PC-9 (cell line): ENCODE measurements around the gene CABLES2. TPM values are rescaled to one million over a fixed set of nuclear protein-coding genes. Genes with fewer than 3 reads are reported as not detected.

Experiments used
- BruUV-seq: library from RNA; stranded (reverse); fragments of 400-500 nt; replicated peaks from 2 replicates; lab custom pipeline; 2021; lab: Mats Ljungman, UMichigan
- CTCF ChIA-PET: fragments of 300-600 bp; sonication (Branson Sonifier 250); formaldehyde crosslinking; loops from one replicate; lab custom pipeline; 2022; ENCODE audit warnings: antibody characterized with exemption; lab: Charles Lee
- POLR2A ChIA-PET: fragments of 300-600 bp; sonication (Branson Sonifier 250); formaldehyde crosslinking; loops from one replicate; lab custom pipeline; 2022; ENCODE audit warnings: antibody characterized with exemption; ENCODE audit not compliant: unreplicated experiment; lab: Charles Lee
- DNase-seq, 2 experiments: peaks; one replicate each; pipeline versions ENCODE4 v3.0.0 to v3.0.0-alpha.2; 2015 to 2022; ENCODE audit warnings: mixed read lengths in 1 of 2
- H2AFZ ChIP-seq: fragments of 200-600 bp; sonication (generic); 2 replicates; pipeline ENCODE4 v1.8.1; 2017; ENCODE audit warnings: antibody characterized with exemption
- H3F3A ChIP-seq: fragments of 200-600 bp; sonication (generic); 2 replicates; pipeline ENCODE4 v1.8.1; 2017; ENCODE audit warnings: antibody characterized with exemption, mild to moderate bottlenecking, low read depth; ENCODE audit not compliant: insufficient read depth
- H3K27ac ChIP-seq: fragments of 200-600 bp; sonication (generic); 2 replicates; pipeline ENCODE4 v1.6.1; 2016; ENCODE audit warnings: mixed run types
- H3K27me3 ChIP-seq: fragments of 200-600 bp; sonication (generic); 2 replicates; pipeline ENCODE4 v1.6.1; 2016; ENCODE audit warnings: low read depth, mixed run types; ENCODE audit not compliant: insufficient read depth
- H3K36me3 ChIP-seq: fragments of 200-600 bp; sonication (generic); 2 replicates; pipeline ENCODE4 v1.6.1; 2016; ENCODE audit warnings: low read depth, mixed run types
- H3K4me1 ChIP-seq: fragments of 200-600 bp; sonication (generic); replicated peaks from 2 replicates; pipeline ENCODE4 v1.6.1; 2016; ENCODE audit warnings: mixed run types; ENCODE audit not compliant: insufficient read depth
- H3K4me2 ChIP-seq: fragments of 200-600 bp; sonication (generic); 2 replicates; pipeline ENCODE4 v1.6.1; 2017; ENCODE audit warnings: mixed run types
- H3K4me3 ChIP-seq: fragments of 200-600 bp; sonication (generic); 2 replicates; pipeline ENCODE4 v1.6.1; 2016; ENCODE audit warnings: mixed run types
- H3K79me2 ChIP-seq: fragments of 200-600 bp; sonication (generic); 2 replicates; pipeline ENCODE4 v1.6.1; 2017; ENCODE audit warnings: low read depth, mixed run types
- H3K9me2 ChIP-seq: fragments of 200-600 bp; sonication (generic); 2 replicates; pipeline ENCODE4 v1.8.1; 2017; ENCODE audit warnings: mild to moderate bottlenecking; ENCODE audit not compliant: insufficient read depth
- H3K9me3 ChIP-seq: fragments of 200-600 bp; sonication (generic); 2 replicates; pipeline ENCODE4 v1.8.1; 2016; ENCODE audit warnings: low read depth; ENCODE audit not compliant: insufficient read depth
- H4K20me1 ChIP-seq: fragments of 200-600 bp; sonication (generic); 2 replicates; pipeline ENCODE4 v1.8.1; 2017; ENCODE audit not compliant: insufficient read depth
- CTCF ChIP-seq: fragments of 200-600 bp; sonication (generic); conservative IDR thresholded peaks from 2 replicates; pipeline ENCODE4 v1.6.1; 2017; ENCODE audit warnings: mixed run types, antibody characterized with exemption, mild to moderate bottlenecking, moderate library complexity
- EZH2 ChIP-seq: fragments of 200-600 bp; sonication (generic); IDR thresholded peaks from 2 replicates; pipeline ENCODE4 v1.8.0; 2017; ENCODE audit warnings: antibody characterized with exemption, low read depth
- intact Hi-C: fragments of 100-400 bp; cut with micrococcal nuclease; formaldehyde crosslinking; loops from one replicate; pipeline ENCODE4 v1.10.0; 2022; ENCODE audit not compliant: unreplicated experiment
- total RNA-seq: library from RNA; stranded (reverse); gene quantifications from 2 replicates; pipeline ENCODE4 v1.2.3, GENCODE V29; 2021

CABLES2 gene
- total RNA-seq, 1 experiment from 2014 or later: 14.1 TPM

GRCh38 chr20:62454904-62455636, 48.0 kb upstream of the CABLES2 start:
- Histone ChIP-seq H3K4me1 (no peaks in the 10 kb centered on the region), H3K79me2 (no peaks in the 10 kb centered on the region), H3K9me2 (no peaks in the 10 kb centered on the region), H3K27me3 (peaks cover 76% of the 10 kb centered on the region), H4K20me1 (no peaks in the 10 kb centered on the region), H3K4me3 (no peak overlapping the region), H3K27ac (no peak overlapping the region), H3K4me2 (no peak overlapping the region), H3K9me3 (no peaks in the 10 kb centered on the region), H3K36me3 (no peaks in the 10 kb centered on the region), H2AFZ (no peak overlapping the region), H3F3A (peaks cover 4% of the 10 kb centered on the region; the same call in 1 of the 2 replicates)
- BruUV-seq: no TSS peak
- no peak for DNase-seq
- CTCF ChIA-PET: interaction anchor here (0.5 kb wide), 1 partner anchor 96 kb away, joined by 6 read pairs; no protein-coding TSS in a partner anchor
- POLR2A ChIA-PET: no interaction called here
- intact Hi-C loops: no loop called here
- no peak for TF ChIP-seq CTCF
- no peak for TF ChIP-seq EZH2

GRCh38 chr20:62453186-62453808, 46.2 kb upstream of the CABLES2 start:
- DNase-seq: no peak
- no TSS peak for BruUV-seq
- Histone ChIP-seq H3K9me2 (no peaks in the 10 kb centered on the region), H3K4me1 (no peaks in the 10 kb centered on the region), H3K9me3 (no peaks in the 10 kb centered on the region), H4K20me1 (no peaks in the 10 kb centered on the region), H3K4me2 (no peak overlapping the region), H3K79me2 (no peaks in the 10 kb centered on the region), H3K27me3 (peaks cover 90% of the 10 kb centered on the region), H2AFZ (no peak overlapping the region), H3F3A (peaks cover 5% of the 10 kb centered on the region; the same call in 1 of the 2 replicates), H3K27ac (no peak overlapping the region), H3K4me3 (no peak overlapping the region), H3K36me3 (no peaks in the 10 kb centered on the region)
- intact Hi-C loops: no loop called here
- ChIA-PET CTCF (no interaction called here), POLR2A (interaction anchor here (0.7 to 0.8 kb wide), 2 partner anchors 18 to 36 kb away, joined by 5 read pairs; no protein-coding TSS in a partner anchor)
- TF ChIP-seq CTCF (no peak), EZH2 (no peak)

GRCh38 chr20:62452475-62453095, 45.5 kb upstream of the CABLES2 start:
- ChIA-PET POLR2A (interaction anchor here (0.8 kb wide), 1 partner anchor 37 kb away, joined by 5 read pairs; no protein-coding TSS in a partner anchor), CTCF (no interaction called here)
- Histone ChIP-seq H3K9me3 (no peaks in the 10 kb centered on the region), H3K4me1 (no peaks in the 10 kb centered on the region), H3K36me3 (no peaks in the 10 kb centered on the region), H3K9me2 (no peaks in the 10 kb centered on the region), H2AFZ (no peak overlapping the region), H3K4me2 (no peak overlapping the region), H4K20me1 (no peaks in the 10 kb centered on the region), H3K27me3 (peaks cover 92% of the 10 kb centered on the region), H3K27ac (no peak overlapping the region), H3K4me3 (no peak overlapping the region), H3K79me2 (no peaks in the 10 kb centered on the region), H3F3A (peaks cover 5% of the 10 kb centered on the region; the same call in 1 of the 2 replicates)
- no TSS peak for BruUV-seq
- TF ChIP-seq CTCF (no peak), EZH2 (no peak)
- no peak for DNase-seq
- intact Hi-C loops: no loop called here
